OCI-LY3 (cell line): ENCODE data around the gene SH3RF3.

ENCODE experiments used
- H2AFZ ChIP-seq: fragments of 200-600, 300-600 bp; shearing (Covaris generic); 2 replicates; pipeline ENCODE4 v1.6.0; 2014; ENCODE audit warnings: antibody characterized with exemption, low read depth, low read length
- H3K27ac ChIP-seq: fragments of 200-600, 300-600 bp; sonication (generic); 2 replicates; pipeline ENCODE4 v1.5.1; 2014; ENCODE audit warnings: mild to moderate bottlenecking, low read length, moderate library complexity, mixed read lengths
- H3K27me3 ChIP-seq: fragments of 200-600, 300-600 bp; sonication (generic); 2 replicates; pipeline ENCODE4 v1.6.1; 2014; ENCODE audit warnings: low read depth, low read length, mixed read lengths
- H3K36me3 ChIP-seq: fragments of 200-600, 300-600 bp; sonication (generic); replicated peaks from 2 replicates; pipeline ENCODE3; 2014; ENCODE audit warnings: low read depth, low read length, mixed read lengths
- H3K4me1 ChIP-seq: fragments of 300-600, 200-600 bp; sonication (generic); 2 replicates; pipeline ENCODE4 v1.6.1; 2014; ENCODE audit warnings: low read length, mixed read lengths
- H3K4me2 ChIP-seq: fragments of 200-600, 300-600 bp; sonication (generic); 2 replicates; pipeline ENCODE4 v1.6.1; 2014; ENCODE audit warnings: low read length, mixed read lengths
- H3K4me3 ChIP-seq: fragments of 300-600, 200-600 bp; sonication (generic); 2 replicates; pipeline ENCODE4 v1.5.1; 2014; ENCODE audit warnings: antibody characterized with exemption, mild to moderate bottlenecking, low read length, moderate library complexity
- H3K79me2 ChIP-seq: fragments of 300-600, 200-600 bp; shearing (Covaris generic); 2 replicates; pipeline ENCODE4 v1.6.1; 2014; ENCODE audit warnings: mild to moderate bottlenecking, low read length, mixed read lengths
- H3K9ac ChIP-seq: fragments of 300-600, 200-600 bp; shearing (Covaris generic); 2 replicates; pipeline ENCODE4 v1.6.0; 2014; ENCODE audit warnings: mild to moderate bottlenecking, low read length, moderate library complexity
- H3K9me3 ChIP-seq: fragments of 200-600, 300-600 bp; shearing (Covaris generic); 2 replicates; pipeline ENCODE4 v1.6.1; 2014; ENCODE audit warnings: low read length, mixed read lengths; ENCODE audit not compliant: insufficient read depth
- H4K20me1 ChIP-seq: fragments of 200-600, 300-600 bp; sonication (generic); 2 replicates; pipeline ENCODE4 v1.6.1; 2016; ENCODE audit warnings: low read length, mixed read lengths; ENCODE audit not compliant: insufficient read depth
- EZH2phosphoT487 ChIP-seq: fragments of 200-600 bp; shearing (Covaris generic); IDR thresholded peaks from 2 replicates; pipeline ENCODE4 v1.6.1; 2018; ENCODE audit warnings: antibody characterized with exemption, mixed run types, low read depth
- TF ChIP-seq, protein P1 (sequence below): fragments of 200-600, 300-600 bp; sonication (generic); IDR thresholded peaks from 2 replicates; pipeline ENCODE4 v1.5.1; 2014; ENCODE audit warnings: antibody characterized with exemption, low read length, low read depth

Gene SH3RF3

DNA sequence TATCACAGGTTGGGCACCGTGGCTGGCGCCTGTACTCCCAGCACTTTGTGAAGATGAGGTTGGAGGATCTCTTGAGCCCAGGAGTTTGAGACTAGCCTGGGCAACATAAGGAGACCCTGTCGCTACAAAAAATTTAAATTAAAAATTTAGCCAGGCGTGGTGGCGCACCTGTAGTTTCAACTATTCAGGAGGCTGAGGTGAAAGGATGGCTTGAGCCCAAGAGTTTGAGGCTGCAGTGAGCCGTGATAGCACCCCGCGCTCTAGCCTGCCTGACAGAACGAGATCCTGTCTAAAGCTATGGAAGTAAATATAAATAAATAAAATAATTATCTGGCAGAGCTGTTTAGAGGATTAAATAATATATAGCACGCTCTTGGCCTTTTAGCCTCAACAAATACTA, 1.4 kb upstream of the SH3RF3 start:
- Histone ChIP-seq H3K27ac (no peak overlapping the region), H3K4me1 (no peaks in the 10 kb centered on the region), H3K36me3 (no peaks in the 10 kb centered on the region), H4K20me1 (no peaks in the 10 kb centered on the region), H3K9me3 (no peaks in the 10 kb centered on the region), H3K9ac (no peak overlapping the region), H3K4me3 (no peak overlapping the region), H3K79me2 (no peaks in the 10 kb centered on the region), H2AFZ (no peak overlapping the region), H3K27me3 (peaks cover 11% of the 10 kb centered on the region), H3K4me2 (no peak overlapping the region)
- TF ChIP-seq, protein P1, sequence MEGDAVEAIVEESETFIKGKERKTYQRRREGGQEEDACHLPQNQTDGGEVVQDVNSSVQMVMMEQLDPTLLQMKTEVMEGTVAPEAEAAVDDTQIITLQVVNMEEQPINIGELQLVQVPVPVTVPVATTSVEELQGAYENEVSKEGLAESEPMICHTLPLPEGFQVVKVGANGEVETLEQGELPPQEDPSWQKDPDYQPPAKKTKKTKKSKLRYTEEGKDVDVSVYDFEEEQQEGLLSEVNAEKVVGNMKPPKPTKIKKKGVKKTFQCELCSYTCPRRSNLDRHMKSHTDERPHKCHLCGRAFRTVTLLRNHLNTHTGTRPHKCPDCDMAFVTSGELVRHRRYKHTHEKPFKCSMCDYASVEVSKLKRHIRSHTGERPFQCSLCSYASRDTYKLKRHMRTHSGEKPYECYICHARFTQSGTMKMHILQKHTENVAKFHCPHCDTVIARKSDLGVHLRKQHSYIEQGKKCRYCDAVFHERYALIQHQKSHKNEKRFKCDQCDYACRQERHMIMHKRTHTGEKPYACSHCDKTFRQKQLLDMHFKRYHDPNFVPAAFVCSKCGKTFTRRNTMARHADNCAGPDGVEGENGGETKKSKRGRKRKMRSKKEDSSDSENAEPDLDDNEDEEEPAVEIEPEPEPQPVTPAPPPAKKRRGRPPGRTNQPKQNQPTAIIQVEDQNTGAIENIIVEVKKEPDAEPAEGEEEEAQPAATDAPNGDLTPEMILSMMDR: no peak
- TF ChIP-seq EZH2phosphoT487: no peak

DNA sequence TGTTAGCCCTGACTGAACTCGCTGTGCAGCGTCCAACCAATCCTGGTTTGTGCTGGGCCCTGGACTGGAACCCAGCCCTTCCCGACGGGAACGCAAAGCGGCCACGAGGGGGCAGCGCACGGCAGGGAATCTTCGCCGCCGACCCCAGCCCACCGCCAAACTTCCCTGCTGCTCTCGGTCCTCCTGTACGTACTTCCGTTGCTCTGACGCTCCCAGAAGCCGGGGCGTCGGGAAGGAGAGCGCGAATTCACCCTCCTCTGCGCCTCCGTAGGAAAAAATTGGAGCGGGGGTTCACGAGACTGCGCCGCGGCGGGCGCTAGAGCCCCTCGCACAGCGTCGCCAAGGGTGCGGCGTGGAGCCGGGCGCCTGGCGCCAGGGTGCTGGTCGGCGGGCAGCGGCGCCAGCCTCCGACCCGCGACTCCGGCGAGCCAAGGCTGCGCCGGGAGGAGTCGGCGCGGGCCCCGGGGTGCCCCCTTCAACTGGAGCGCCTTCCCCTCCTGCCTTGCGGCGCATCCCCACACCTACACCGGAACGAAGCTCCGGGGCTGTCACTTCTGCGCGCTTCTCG, 873 bp upstream of the SH3RF3 start:
- Histone ChIP-seq H3K27ac (no peak overlapping the region), H3K79me2 (no peaks in the 10 kb centered on the region), H3K4me2 (no peak overlapping the region), H3K4me3 (no peak overlapping the region), H3K9me3 (no peaks in the 10 kb centered on the region), H4K20me1 (no peaks in the 10 kb centered on the region), H3K27me3 (peaks cover 16% of the 10 kb centered on the region), H3K36me3 (no peaks in the 10 kb centered on the region), H3K9ac (no peak overlapping the region), H2AFZ (no peak overlapping the region), H3K4me1 (no peaks in the 10 kb centered on the region)
- no peak for TF ChIP-seq EZH2phosphoT487
- TF ChIP-seq, protein P1: peak; percentile 14; the same call in 1 of the 2 replicates

DNA sequence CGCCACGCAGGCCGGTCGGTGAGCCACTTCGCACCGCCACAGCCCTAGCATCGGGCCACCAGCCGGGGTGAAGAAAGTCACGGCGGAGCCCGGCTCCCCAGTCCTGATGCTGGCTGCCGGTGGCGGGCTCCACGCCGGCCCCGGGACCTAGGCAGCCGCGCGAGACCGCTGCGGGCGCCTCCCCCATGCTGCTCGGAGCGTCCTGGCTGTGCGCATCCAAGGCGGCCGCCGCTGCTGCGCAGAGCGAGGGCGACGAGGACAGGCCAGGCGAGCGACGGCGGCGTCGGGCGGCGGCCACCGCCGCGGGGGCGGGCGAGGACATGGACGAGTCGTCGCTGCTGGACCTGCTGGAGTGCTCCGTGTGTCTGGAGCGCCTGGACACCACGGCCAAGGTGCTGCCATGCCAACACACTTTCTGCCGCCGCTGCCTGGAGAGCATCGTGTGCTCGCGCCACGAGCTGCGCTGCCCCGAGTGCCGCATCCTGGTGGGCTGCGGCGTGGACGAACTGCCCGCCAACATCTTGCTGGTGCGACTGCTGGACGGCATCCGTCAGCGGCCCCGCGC, 433 bp downstream of the SH3RF3 start:
- no peaks in the 10 kb centered on the region for H3K4me1 ChIP-seq
- H3K27ac ChIP-seq: no peak overlapping the region
- H3K27me3 ChIP-seq: peaks cover 22% of the 10 kb centered on the region
- TF ChIP-seq EZH2phosphoT487: no peak
- TF ChIP-seq, protein P1: no peak
- H3K36me3 ChIP-seq: no peaks in the 10 kb centered on the region
- no peaks in the 10 kb centered on the region for H3K79me2 ChIP-seq
- no peaks in the 10 kb centered on the region for H3K9me3 ChIP-seq
- no peaks in the 10 kb centered on the region for H4K20me1 ChIP-seq
- no peak overlapping the region for H2AFZ ChIP-seq
- H3K4me2 ChIP-seq: no peak overlapping the region
- H3K4me3 ChIP-seq: no peak overlapping the region
- H3K9ac ChIP-seq: no peak overlapping the region

DNA sequence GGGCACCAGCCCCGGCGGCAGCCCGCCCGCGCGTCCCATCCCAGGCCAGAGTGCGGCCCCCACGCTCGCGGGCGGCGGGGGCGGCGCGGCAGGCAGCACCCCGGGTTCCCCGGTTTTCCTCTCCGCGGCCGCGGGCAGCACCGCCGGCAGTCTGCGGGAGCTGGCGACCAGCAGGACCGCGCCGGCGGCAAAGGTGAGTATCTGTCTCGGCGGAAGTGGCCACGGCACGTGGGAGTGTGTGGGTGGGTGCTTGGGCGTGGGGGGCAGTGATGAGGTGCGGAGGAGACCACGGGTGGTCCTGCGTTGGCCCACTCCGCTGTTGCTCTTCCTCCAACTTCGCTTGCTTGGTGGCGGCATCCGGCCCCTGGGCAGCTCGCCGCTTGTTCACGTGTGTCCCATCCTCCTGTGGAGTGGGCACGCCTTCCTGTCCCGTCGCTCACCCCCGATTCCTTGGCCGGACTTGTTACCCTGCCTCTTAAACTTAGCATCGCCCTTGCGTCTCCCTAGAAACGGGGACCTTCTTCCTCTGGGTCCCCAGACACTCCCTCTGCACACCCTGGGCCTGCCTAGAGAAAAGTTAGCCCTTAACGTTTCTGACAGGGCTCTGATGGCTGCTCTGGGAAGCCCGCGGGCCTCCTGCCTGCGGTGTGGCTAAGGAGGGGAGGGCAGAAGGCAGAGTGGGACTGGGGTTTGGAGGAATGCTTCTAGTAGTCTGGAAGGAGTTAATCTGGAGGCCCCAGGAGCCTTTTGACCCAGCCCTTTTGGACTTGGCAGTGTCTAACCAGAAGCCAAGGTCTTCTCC, 1.1 kb downstream of the SH3RF3 start:
- Histone ChIP-seq H3K4me3 (no peak overlapping the region), H3K4me1 (no peaks in the 10 kb centered on the region), H3K36me3 (no peaks in the 10 kb centered on the region)

More for the DNA sequence above, 1.1 kb downstream of the SH3RF3 start:
- H4K20me1 ChIP-seq: no peaks in the 10 kb centered on the region
- H3K9ac ChIP-seq: no peak overlapping the region
- no peak overlapping the region for H3K27ac ChIP-seq
- H3K79me2 ChIP-seq: no peaks in the 10 kb centered on the region
- TF ChIP-seq, protein P1: no peak
- no peak for TF ChIP-seq EZH2phosphoT487
- no peak overlapping the region for H2AFZ ChIP-seq
- H3K4me2 ChIP-seq: no peak overlapping the region
- H3K27me3 ChIP-seq: peaks cover 24% of the 10 kb centered on the region
- no peaks in the 10 kb centered on the region for H3K9me3 ChIP-seq
